Activated CD8-positive, alpha-beta T cell treated with anti-CD3 and anti-CD28 coated beads for 36 hours (primary cell): ENCODE results near the gene GABARAP. TPM values are rescaled to one million over a fixed set of nuclear protein-coding genes. Genes with fewer than 3 reads are reported as not detected.

Experiments used
- ATAC-seq: fragments of 200-7000 bp; cut with Tn5 transposase; one replicate; pipeline ENCODE4 v1.10.0; 2021; ENCODE audit warnings: mild to moderate bottlenecking, moderate library complexity
- CTCF ChIA-PET: fragments of 350-600 bp; sonication (Branson Sonifier 250); formaldehyde crosslinking; loops from one replicate; lab custom pipeline; 2021; ENCODE audit warnings: antibody characterized with exemption; lab: Charles Lee
- POLR2A ChIA-PET: fragments of 350-600 bp; sonication (Branson Sonifier 250); formaldehyde crosslinking; loops from one replicate; lab custom pipeline; 2021; ENCODE audit warnings: antibody characterized with exemption; lab: Charles Lee
- DNase-seq: peaks from one replicate; pipeline ENCODE4 v3.0.0-alpha.2; 2020
- H3K27ac Mint-ChIP-seq: one replicate; pipeline ENCODE4 v1.8.0; 2021; ENCODE audit warnings: mild to moderate bottlenecking, mixed read lengths
- H3K27me3 Mint-ChIP-seq: one replicate; pipeline ENCODE4 v1.8.0; 2021; ENCODE audit warnings: mixed read lengths
- H3K36me3 Mint-ChIP-seq: one replicate; pipeline ENCODE4 v1.8.0; 2021; ENCODE audit warnings: low read depth, mixed read lengths
- H3K4me1 Mint-ChIP-seq: one replicate; pipeline ENCODE4 v1.8.0; 2021; ENCODE audit warnings: low read depth, mixed read lengths
- H3K4me3 Mint-ChIP-seq: one replicate; pipeline ENCODE4 v1.8.0; 2021; ENCODE audit warnings: mild to moderate bottlenecking, moderate library complexity, mixed read lengths
- H3K9me3 Mint-ChIP-seq: one replicate; pipeline ENCODE4 v1.8.0; 2021; ENCODE audit warnings: mixed read lengths
- intact Hi-C: fragments of 100-400 bp; cut with micrococcal nuclease; formaldehyde crosslinking; loops from one replicate; pipeline ENCODE4 v1.10.0; 2022
- microRNA-seq: library from miRNA; unstranded; fragments of <30 nt; microRNA quantifications from one replicate; pipeline ENCODE4 v1.2.0, GENCODE V29; 2022; ENCODE audit warnings: borderline microRNAs expressed, borderline replicate concordance
- total RNA-seq, 2 experiments: library from RNA; stranded (reverse); gene quantifications; one replicate each; pipeline ENCODE4 v1.2.3, GENCODE V29; 2021
- TF ChIP-seq, protein P1 (sequence below): fragments of 200-600 bp; IDR thresholded peaks from one replicate; pipeline ENCODE4 v1.8.0; 2022; ENCODE audit warnings: antibody characterized with exemption, mild to moderate bottlenecking

Gene GABARAP
- total RNA-seq, 2 experiments from 2014 or later = 104 to 118 TPM

DNA sequence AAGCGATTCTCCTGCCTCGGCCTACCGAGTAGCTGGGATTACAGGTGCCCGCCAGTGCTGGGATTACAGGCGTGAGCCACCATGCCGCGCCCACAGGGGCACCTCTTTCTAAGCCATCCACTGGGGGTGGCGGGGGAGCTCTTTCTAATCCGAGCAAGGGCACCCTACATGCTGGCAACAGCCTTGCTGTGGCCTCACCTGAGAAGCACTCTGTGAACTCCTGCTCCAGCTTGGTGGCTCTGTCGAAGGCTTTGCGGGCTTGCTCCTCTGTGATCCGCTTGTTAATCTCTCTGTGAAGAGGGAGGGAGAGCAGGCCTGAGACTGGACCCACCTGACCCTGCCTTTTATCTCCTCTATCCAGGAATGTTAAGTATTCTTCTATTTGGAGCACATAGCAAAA is 51.2 kb downstream of the GABARAP start:
- Mint-ChIP-seq H3K9me3 (no peaks in the 10 kb centered on the region), H3K4me1 (no peaks in the 10 kb centered on the region), H3K4me3 (no peak overlapping the region), H3K27ac (no peak overlapping the region), H3K36me3 (no peaks in the 10 kb centered on the region), H3K27me3 (no peaks in the 10 kb centered on the region)
- ChIA-PET POLR2A (no interaction called here), CTCF (interaction anchor here (1.0 kb wide), 1 partner anchor 145 kb away, joined by 5 read pairs; no protein-coding TSS in a partner anchor)
- no peak for ATAC-seq
- no peak for DNase-seq
- intact Hi-C loops = no loop called here
- TF ChIP-seq, protein P1, sequence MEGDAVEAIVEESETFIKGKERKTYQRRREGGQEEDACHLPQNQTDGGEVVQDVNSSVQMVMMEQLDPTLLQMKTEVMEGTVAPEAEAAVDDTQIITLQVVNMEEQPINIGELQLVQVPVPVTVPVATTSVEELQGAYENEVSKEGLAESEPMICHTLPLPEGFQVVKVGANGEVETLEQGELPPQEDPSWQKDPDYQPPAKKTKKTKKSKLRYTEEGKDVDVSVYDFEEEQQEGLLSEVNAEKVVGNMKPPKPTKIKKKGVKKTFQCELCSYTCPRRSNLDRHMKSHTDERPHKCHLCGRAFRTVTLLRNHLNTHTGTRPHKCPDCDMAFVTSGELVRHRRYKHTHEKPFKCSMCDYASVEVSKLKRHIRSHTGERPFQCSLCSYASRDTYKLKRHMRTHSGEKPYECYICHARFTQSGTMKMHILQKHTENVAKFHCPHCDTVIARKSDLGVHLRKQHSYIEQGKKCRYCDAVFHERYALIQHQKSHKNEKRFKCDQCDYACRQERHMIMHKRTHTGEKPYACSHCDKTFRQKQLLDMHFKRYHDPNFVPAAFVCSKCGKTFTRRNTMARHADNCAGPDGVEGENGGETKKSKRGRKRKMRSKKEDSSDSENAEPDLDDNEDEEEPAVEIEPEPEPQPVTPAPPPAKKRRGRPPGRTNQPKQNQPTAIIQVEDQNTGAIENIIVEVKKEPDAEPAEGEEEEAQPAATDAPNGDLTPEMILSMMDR = no peak

DNA sequence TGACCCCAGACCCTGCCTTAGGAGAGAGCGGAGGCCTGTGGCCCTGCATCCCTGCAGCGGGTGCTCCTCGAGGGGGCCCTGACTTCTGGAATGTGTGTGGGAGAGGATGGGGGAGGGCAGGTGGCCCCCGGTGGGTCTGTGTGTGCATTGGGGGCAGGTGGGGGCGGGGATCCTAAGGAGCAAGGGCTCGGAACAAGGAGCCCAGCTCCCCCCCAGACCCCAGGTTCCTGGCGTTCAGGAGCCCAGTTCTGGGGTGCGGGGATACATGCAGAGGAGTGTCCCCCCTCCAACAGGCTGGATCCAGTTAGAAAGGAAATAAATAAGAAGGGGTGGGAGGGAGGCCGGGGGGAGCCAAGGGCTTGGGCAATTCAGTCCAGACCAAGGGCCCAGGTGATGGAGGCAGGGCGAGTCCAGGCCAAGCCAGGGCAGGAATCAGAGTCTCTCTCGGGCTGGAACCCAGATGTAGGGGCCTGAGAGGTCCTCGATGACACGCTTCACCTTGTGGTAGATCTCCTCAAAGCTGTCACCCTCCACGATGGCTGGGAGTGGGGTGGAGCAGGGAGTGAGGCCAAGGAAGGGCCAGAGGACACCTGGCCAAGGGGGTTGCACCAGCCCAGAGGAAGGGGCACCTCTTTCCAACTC is 51.9 kb downstream of the GABARAP start:
- TF ChIP-seq, protein P1 = no peak
- H3K27ac Mint-ChIP-seq = no peak overlapping the region
- CTCF ChIA-PET = interaction anchor here (1.0 kb wide), 1 partner anchor 145 kb away, joined by 5 read pairs; no protein-coding TSS in a partner anchor

More for the DNA sequence above, 51.9 kb downstream of the GABARAP start:
- Mint-ChIP-seq H3K36me3 (no peaks in the 10 kb centered on the region), H3K27me3 (no peaks in the 10 kb centered on the region), H3K4me3 (no peak overlapping the region), H3K4me1 (no peaks in the 10 kb centered on the region), H3K9me3 (no peaks in the 10 kb centered on the region)
- intact Hi-C loops = no loop called here
- no peak for ATAC-seq
- POLR2A ChIA-PET = no interaction called here
- DNase-seq = no peak

Small RNA genes within 50 kb of the gene (microRNA-seq; reads per million reads assigned to microRNA genes)
- 1,988 reads per million, percentile 91 among the genes with 10 or more reads in this experiment for gene MIR324

Other genes with a start within 250 kb of the GABARAP start
- not detected for gene ALOX12, start 246.4 kb downstream of the GABARAP start, total RNA-seq
- 100 to 1,000 TPM in 1 of 2 experiments, 10 to 100 TPM in 1; 98.4 to 107 TPM for gene RNASEK, start 229.8 kb downstream of the GABARAP start, total RNA-seq
- gene BCL6B, start 219.4 kb downstream of the GABARAP start, total RNA-seq = 1 to 10 TPM; 1.2 to 2.4 TPM
- gene SLC16A13, start 206.4 kb downstream of the GABARAP start, total RNA-seq = 1 to 10 TPM; 4.8 to 5.9 TPM
- 1 to 10 TPM; 3.1 to 3.4 TPM for gene SLC16A11, start 198.4 kb downstream of the GABARAP start, total RNA-seq
- gene CLEC10A, start 162.2 kb downstream of the GABARAP start, total RNA-seq = not detected
- not detected for gene ASGR2, start 127.6 kb downstream of the GABARAP start, total RNA-seq
- gene ASGR1, start 63.1 kb downstream of the GABARAP start, total RNA-seq = 1 to 10 TPM; 2.6 to 3.9 TPM
- gene DLG4, start 22.6 kb downstream of the GABARAP start, total RNA-seq = 1 to 10 TPM; 9.5 to 9.7 TPM
- gene ACADVL, start 22.5 kb downstream of the GABARAP start, total RNA-seq = 100 to 1,000 TPM; 288 to 291 TPM
- gene DVL2, start 7.9 kb downstream of the GABARAP start, total RNA-seq = 10 to 100 TPM; 50.0 to 53.6 TPM
- gene PHF23, start 3.0 kb downstream of the GABARAP start, total RNA-seq = 10 to 100 TPM; 17.8 to 24.4 TPM
- gene CTDNEP1, start 9.3 kb upstream of the GABARAP start, total RNA-seq = 100 to 1,000 TPM; 159 to 160 TPM
- gene ELP5, start 9.8 kb upstream of the GABARAP start, total RNA-seq = 10 to 100 TPM; 80.2 to 85.4 TPM
- 1 to 10 TPM; 1.5 to 1.7 TPM for gene CLDN7, start 20.0 kb upstream of the GABARAP start, total RNA-seq
- gene SLC2A4, start 39.3 kb upstream of the GABARAP start, total RNA-seq = under 1 TPM; 0.07 to 0.25 TPM
- gene YBX2, start 52.2 kb upstream of the GABARAP start, total RNA-seq = under 1 TPM; 0.56 to 0.83 TPM
- gene EIF5A, start 65.2 kb upstream of the GABARAP start, total RNA-seq = 1,000 to 10,000 TPM; 1,064 TPM
- gene GPS2, start 72.9 kb upstream of the GABARAP start, total RNA-seq = 10 to 100 TPM; 31.8 to 36.8 TPM
- gene NEURL4, start 86.9 kb upstream of the GABARAP start, total RNA-seq = 10 to 100 TPM; 36.2 to 40.4 TPM
- gene ACAP1, start 94.1 kb upstream of the GABARAP start, total RNA-seq = 100 to 1,000 TPM; 309 to 342 TPM
- 10 to 100 TPM; 11.0 to 11.2 TPM for gene KCTD11, start 109.7 kb upstream of the GABARAP start, total RNA-seq
- not detected for gene TMEM95, start 112.7 kb upstream of the GABARAP start, total RNA-seq
- 1 to 10 TPM; 6.8 to 6.9 TPM for gene TNK1, start 138.6 kb upstream of the GABARAP start, total RNA-seq
- 10 to 100 TPM; 62.6 to 71.1 TPM for gene PLSCR3, start 152.1 kb upstream of the GABARAP start, total RNA-seq
- gene TMEM256, start 161.6 kb upstream of the GABARAP start, total RNA-seq = 10 to 100 TPM; 55.8 to 60.6 TPM
- 10 to 100 TPM in 1 of 2 experiments, 1 to 10 TPM in 1; 9.4 to 10.9 TPM for gene NLGN2, start 165.4 kb upstream of the GABARAP start, total RNA-seq
- under 1 TPM in 1 of 2 experiments, not detected in 1; 0.36 TPM for gene SPEM1, start 177.9 kb upstream of the GABARAP start, total RNA-seq
- gene SPEM2, start 183.2 kb upstream of the GABARAP start, total RNA-seq = not detected
- gene SPEM3, start 186.4 kb upstream of the GABARAP start, total RNA-seq = not detected
- gene TMEM102, start 193.0 kb upstream of the GABARAP start, total RNA-seq = 10 to 100 TPM; 12.5 to 14.2 TPM
- gene FGF11, start 197.1 kb upstream of the GABARAP start, total RNA-seq = 10 to 100 TPM; 16.5 to 16.6 TPM
- 10 to 100 TPM; 11.5 to 11.7 TPM for gene CHRNB1, start 202.6 kb upstream of the GABARAP start, total RNA-seq
- 10 to 100 TPM; 24.3 to 24.6 TPM for gene ZBTB4, start 237.2 kb upstream of the GABARAP start, total RNA-seq
- gene SLC35G6, start 239.0 kb upstream of the GABARAP start, total RNA-seq = not detected
- gene POLR2A, start 241.9 kb upstream of the GABARAP start, total RNA-seq = 100 to 1,000 TPM; 219 to 223 TPM